NCI-H526 treated with DMSO at 0.1 percent for 48 hours (cell line): ENCODE data around the gene PHIP.
"Not testable (repeated sequence)": the region's sequence is repeated elsewhere in the genome, so short reads cannot be mapped to it uniquely, and the experiment has no call there.

Source experiments
- DNase-seq: peaks from one replicate; lab custom pipeline; 2025; lab: John Stamatoyannopoulos, UW

Gene PHIP

DNA sequence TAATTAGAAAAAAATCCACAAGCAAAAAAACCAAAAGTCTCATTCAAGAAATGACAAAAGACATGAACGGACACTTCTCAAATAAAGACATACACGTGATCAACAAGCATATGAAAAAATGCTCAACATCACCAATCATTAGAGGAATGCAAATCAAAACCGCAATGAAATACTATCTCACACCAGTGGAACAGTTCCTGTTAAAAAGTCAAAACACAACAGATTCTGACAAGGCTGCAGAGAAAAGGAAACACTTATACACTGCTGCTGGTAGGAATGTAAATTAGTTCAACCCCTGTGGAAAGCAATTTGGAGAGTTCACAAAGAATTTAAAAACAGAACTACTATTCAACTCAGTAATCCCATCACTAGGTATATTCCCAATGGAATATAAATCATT, 152.7 kb downstream of the PHIP start:
- no peak for DNase-seq

DNA sequence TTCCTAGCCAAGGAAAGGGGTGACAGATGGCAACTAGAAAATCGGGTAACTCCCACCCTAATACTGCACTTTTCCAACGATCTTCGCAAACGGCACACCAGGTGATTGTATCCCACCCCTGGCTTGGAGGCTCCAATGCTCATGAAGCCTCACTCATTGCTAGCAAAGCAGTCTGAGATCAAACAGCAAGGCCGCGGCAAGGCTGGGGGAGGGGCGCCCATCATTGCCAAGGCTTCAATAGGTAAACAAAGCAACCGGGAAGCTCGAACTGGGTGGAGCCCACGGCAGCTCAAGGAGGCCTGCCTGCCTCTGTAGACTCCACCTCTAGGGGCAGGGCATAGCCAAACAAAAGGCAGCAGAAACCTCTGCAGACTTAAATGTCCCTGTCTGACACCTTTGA, 156.9 kb downstream of the PHIP start:
- DNase-seq = not testable (repeated sequence)

DNA sequence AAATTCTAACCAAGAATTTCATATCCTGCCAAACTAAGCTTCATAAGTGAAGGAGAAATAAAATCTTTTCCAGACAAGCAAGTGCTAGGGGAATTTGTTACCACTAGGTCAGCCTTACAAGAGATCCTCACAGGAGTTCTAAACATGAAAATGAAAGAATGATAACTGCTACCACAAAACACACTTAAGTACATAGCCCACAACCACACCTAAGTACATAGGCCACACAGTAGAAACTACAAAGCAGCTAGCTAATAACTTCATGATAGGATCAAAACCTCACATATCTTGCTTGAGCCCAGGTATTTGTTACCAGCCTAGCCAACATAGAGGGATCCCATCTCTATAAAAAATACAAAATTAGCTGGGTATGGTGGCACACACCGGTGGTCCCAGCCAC, 160.3 kb downstream of the PHIP start:
- DNase-seq = no peak

DNA sequence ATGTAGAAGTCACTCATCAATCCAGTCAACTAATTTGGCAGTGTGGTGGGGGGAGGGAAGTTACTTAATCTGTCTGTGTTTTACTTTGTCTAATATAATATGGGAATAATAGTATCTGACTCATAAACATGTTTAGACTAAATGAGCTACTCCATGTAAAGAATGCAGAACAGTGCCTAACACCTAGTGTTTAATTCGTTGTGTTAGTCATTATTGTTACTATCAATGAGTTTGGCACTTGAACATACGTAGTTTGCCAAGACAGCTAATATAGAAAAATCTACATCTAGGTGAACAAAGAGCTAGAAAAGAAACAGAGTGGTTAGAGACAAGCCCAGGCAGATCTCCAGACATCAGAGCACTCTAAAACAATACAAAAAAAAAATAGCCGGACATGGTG, 161.6 kb downstream of the PHIP start:
- DNase-seq = no peak

DNA sequence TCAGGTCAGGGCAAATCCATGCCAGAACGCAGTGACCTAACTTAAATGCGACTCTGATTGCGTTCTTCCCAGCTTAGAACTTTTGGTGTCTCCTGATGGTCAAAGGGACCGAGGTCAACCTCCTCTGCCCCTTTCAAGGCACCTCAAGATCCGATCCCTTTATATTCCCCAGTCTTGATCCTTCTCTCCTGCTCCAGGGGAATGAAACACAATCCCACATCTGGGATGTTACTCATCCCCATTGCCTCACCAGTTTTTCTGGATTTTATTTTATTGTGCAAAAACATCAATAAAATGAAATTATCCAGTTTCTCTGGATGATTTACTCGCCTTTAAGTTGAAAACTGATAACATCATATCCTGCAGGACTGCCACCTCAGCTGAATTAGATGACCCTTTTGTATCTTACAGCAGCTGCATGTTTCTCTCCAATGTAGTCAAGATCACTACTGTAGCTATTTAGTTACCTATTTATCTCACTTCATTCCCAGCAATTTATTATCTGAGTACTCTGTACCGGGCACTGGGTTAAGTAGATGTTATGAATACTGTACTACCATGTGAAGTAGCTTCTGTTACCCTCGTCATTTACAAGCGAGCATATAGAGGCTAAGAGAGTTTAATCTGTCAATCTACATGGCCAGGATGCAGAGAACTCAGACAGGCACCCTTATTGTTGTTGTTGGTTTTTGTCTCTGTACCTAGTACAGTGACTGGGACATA, 166.7 kb downstream of the PHIP start:
- no peak for DNase-seq

DNA sequence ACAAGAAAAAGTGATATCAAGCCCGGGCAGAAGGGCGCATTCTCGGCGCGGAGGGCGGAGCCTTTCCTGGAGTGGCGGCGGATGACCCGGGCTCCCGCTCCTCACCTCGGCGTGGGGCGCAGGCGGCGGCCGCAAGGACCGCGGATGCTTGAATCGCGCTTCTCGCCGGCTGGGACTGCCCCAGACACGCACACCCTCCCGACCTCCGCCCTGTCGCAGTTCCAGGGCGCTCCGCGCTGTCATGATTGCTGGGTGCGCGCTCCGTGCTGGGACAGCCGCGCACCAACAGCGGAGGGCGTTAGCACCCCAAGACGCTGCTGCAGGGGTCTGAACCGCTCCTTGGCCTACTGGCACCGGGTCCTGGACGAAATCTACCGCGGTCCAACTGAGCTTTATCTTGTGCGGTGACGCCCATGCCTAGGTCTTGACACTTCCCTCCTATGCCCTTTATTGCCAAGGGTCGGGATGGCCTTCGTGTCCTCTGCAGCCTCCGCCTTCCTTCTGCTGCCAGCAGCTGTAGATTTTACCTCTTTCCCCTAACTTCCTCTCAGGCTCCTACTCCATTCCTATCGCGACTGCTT, 167.4 kb downstream of the PHIP start:
- DNase-seq = no peak

DNA sequence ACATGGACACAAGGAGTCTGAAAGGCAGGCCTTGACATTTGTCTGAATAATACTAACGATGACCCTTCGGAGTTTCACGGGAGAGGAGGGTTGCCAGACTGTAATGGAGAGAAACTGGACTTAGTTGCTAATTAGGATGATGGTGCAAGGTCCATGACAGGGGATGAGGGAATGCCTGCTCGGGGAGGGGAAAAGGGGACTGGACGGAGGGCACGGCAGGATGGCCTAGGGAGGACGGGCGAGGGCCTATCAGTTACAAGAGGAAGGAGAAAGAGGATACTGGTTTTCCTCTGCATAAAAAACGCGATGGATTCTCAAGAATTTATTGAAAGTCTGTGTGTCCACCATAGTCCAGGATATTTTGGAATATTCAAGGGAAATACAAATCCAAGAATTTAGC, 168.0 kb downstream of the PHIP start:
- no peak for DNase-seq

DNA sequence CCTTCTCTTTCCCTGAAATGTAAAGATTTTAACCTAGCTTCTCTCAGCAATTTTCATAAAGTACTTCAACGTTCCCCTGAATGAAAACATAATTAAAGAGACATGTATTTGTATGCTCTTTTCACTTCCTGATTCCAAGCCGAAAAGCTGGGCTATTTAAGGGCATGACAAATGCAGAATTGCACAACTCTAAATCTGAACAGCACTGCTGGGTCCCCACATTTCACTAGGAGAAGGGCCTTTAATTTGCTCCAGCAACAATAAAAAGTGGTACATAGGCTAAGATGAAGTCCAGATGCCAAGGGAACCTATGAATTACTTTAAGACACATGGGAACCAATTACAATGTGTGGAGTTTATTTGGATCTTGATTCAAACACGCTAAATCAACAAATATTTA, 168.7 kb downstream of the PHIP start:
- DNase-seq = no peak

DNA sequence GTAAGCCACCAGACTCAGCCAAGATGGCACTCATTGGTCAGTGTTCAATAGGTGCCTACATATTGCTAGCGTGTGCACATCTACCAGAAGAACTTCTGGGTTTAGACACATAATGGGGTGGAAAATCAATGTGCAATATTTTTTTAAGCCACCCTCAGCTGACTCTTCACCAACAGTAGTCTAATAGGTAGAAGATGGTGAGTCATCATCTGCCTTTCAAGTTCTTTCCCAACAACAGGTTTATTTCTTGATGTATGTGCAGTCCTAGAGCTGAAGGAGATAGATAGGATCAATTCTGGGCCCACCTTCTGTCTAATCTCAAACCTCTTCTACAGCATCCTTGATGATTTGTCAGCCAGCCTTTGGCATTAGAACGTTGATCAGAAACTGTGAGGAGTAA, 169.4 kb downstream of the PHIP start:
- no peak for DNase-seq

DNA sequence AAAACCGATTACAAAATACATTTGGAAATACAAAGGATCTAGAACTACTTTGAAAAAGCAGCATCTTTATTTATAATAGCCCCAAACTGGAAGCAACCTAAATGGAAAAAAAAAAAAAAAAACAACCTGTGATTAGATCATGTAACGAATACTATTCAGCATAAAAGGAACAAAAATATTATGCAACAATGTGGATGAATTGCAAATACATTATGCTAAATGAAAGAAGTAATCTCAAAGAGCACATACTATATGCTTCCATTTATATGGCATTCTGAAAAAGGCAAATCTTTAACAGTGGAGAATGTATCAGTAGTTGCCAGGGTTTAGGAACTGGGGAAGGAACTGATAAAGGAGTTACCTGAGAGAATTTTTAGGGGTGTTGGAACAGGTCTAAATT, 181.8 kb downstream of the PHIP start:
- no peak for DNase-seq

DNA sequence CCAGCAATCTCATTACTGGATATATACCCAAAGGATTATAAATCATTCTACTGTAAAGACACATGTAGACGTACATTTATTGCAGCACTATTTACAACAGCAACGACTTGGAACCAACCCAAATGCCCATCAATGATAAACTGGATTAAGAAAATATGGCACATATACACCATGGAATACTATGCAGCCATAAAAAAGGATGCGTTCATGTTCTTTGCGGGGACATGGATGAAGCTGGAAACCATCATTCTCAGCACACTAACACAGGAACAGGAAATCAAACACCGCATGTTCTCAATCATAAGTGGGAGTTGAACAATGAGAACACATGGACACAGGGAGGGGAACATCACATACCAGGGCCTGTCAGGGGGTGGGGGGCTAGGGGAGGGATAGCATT, 188.2 kb downstream of the PHIP start:
- DNase-seq = not testable (repeated sequence)
